GM19455 (cell line): ENCODE measurements around the gene CDH4.

Experiments used
- ATAC-seq: cut with Tn5 transposase; IDR thresholded peaks from one replicate; pipeline ENCODE4 v1.9.1; 2021; ENCODE audit not compliant: unreplicated experiment

CDH4 gene

DNA sequence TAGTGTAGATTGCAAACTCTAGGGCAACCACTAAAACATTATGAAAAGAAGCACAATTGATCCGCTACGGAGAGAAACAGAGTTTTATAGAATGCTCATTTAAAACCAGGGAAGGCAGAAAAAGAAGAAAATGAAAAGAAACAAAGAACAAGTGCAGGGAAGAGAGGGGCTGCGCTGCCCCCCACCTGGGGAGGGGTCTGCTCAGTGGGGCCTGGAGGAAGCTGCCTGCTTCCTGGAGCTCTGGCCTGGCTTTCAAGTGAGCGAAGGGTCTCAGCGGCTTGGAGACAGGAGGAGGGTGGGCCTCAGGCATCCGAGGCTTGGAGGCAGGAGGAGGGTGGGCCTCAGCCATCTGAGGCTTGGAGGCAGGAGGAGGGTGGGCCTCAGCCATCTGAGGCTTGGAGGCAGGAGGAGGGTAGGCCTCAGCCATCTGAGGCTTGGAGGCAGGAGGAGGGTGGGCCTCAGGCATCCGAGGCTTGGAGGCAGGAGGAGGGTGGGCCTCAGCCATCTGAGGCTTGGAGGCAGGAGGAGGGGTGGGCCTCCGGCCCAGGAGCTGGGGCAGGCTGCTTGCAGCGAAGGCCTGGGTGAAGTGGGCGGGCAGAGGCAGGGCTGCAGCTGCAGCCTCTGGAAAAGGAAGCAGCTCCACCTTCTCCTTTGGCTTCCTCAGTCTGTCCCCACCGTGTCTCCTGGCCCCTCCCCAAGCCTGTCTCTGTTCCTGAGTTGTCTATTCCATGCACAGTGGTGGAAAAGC lies 407.4 kb downstream of the CDH4 start:
- ATAC-seq = no peak

DNA sequence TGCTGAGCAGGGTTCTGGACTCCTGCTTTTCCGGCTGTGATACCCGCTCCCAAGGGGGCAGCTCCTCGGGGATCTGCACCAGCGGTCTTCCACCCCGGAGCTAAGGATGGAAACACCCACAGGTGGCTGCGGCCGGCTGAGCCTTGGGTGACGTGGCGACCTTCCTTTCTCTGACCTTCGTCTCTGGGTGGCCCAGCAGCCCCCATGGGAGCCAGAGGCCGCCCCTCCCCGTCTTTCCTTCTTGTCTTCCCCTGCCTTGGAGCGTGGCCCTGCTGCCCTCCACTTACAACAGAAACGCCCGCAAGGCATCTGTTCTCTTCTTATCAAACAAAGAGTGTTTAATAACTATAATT lies 407.9 kb downstream of the CDH4 start:
- ATAC-seq = no peak

DNA sequence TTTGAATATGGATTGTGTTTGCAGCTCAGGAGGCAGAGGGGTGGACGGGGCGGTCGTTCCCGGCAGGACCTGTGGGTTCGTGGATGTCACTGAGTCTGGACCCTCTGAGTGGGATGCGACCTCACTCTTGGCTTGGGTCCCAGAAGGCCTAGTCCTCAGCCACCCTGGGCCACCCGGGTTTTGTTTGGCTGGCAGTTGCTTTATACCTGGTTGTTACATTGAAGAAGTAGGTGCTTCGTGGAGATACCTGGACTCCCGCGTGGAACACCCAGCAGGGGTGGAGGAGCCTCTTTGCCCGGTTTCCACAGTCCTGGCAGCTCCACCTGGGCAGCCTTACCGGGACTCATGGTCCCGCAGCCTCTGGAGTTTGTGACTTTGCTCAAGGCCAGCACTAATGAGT lies 408.5 kb downstream of the CDH4 start:
- no peak for ATAC-seq

DNA sequence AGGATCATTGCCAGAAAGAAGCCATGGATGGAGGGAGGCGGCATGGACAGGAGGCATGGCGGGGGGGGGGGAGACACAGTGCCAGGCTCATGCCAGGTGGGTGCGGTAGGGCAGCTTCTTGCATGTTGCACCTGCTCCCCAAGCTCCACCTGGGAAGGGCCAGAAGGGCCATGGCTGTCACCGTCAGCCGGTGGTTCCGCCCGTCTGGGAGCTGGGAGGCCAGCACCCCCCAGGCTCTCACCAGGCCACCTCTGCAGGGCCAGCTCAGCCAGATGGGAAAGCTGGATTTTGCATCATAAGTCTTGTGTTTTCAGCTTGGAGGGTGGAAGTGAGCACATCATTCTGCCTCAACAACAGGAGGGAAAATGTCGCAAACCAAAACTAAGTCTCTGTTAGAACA lies 409.0 kb downstream of the CDH4 start:
- no peak for ATAC-seq

DNA sequence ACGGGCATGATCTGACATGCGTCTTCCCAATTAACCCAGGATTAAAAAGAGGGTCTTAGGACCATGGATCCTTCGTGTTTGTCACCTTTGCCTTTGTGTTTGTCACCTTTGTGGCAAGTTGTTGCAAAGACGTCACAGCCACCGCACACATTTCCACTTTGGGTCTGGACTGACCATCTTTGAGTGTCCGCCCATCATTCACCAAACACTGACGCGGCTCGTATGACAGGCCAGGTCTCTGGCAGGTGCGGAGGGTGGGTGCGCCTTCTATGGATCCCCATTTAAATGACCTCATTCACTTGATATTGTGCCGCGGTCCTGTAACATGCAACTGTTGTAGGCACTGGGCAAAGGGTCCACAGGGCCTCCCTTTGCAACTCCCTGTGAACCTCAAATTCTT lies 409.5 kb downstream of the CDH4 start:
- ATAC-seq = no peak

DNA sequence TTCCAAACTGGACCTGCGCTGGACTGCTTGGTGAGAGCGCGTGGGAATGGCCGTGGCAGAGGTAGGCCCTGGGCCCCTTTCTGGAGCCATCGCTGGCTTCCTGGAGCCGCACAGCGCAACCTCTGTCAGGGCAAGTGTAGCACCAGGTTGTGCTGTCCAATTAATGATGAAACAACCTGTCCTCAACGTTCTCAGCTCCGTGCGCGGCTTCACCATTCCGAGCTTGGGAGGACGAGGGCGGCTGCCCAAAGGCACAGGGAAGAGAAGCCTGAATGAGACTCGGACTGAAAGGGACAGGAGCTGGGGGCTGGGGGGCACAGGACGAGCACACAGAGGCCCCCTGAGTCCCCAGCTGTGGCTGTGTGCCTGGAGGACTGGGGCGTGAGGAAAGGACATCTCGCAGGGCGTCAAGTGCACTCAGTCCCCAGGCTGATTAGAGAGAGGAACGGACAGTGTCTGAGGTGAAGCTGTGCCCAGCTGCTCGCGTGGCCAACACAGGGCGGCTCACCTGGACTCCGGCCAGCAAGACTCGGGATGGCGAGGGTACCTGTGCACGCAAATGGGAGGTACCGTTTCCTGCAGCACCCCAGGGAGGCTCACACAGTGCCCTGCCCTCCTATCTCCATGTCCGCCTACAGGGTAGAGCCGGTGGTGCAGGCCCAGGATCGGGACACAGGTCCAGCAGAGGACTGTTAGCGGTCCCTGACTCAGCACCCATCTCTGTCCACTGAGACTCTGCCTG lies 410.3 kb downstream of the CDH4 start:
- ATAC-seq = no peak

DNA sequence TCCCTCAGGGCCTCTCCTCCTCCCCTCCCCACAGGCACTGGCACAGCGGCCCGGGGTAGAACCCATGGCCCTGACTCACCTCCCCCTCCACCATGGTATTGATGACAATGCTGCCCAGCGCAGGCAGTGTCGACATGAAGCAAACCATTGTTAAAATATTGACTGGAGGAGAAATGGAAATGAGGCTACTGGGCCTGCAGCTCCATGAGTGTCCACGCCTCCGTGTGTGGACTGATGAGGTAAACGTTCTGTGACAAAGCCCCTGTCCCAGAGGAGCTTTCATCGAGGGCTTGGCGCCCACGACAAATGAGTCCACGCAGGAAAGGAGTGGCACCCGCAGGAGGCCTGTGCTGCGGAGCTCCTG lies 410.9 kb downstream of the CDH4 start:
- ATAC-seq = no peak

DNA sequence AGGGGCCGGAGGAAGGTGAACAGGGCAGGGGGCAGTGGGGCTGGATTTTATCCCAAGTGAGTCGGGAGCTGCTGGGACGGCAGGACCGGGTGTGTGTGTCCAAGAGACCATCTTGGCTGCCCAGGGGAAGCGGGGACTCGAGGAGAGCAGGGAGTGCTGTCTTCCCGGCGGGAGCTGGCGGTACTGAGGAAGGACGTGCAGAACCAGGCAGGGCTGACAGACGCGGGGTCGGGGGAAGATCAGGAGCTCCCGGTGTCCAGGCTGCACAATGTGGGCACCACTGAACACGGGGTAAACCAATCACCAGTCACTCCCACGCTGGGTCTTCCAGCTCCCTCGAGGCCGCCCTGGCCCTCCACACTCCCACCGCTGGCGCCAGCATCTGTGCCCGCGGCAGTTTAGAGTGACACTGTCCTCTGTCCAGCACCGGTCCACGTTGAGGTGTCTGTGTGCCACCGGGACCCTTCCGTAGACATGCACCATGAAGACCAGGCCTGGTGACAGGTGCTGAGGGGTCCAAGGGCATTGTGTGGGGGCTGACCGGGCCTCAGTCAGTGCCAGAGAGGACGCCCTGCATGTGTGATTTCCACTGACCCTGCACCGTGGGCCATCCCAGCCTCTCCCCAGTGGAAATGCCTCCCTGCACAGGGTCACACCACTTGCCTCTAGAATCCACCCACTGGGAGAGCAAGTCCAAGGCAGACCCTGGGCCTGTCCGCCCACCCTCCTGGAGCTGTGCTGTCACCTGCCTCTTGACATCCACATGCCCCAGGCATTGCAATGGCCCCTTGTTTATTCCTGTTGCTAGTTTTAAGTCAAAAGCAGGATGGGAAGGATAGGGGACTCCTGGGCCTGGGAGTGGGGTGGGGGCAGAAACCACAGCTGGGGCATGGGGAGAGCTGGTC lies 411.7 kb downstream of the CDH4 start:
- ATAC-seq = no peak

DNA sequence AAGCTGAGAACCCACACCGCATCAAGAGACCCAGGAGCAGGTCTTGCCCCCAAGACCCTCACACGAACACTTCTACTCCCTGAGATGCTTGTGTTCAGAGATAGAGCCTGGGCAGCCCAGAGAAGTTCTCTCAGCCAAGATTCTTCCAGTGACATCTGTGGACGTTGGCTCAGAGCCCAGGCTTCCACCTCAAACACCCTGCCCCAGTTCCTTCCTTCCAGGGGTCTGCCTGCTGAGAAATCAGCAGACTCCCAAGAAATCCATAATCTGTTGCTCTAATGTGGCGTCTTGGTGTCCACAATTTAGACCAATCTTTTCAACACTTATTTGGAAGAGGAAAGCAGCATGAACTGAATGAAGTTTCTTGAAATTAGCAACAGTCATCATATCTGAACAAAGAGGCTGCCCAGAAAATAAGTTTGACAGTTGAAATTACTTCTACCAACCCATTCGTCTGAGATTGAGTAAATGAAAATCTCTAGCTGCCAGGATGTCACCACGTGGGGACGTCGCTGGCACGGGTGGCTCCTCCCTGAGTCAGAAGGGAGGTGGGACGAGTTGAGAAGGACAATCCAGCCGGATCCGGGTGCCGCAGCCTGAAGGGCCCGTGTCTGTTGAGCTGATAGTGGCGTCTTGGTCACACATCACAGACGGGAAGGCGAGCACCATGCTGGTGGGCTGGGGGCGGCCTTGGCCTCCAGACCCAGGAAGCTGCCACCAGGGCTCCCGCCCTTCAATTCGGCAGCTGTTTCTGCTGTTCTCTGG lies 412.7 kb downstream of the CDH4 start:
- no peak for ATAC-seq

DNA sequence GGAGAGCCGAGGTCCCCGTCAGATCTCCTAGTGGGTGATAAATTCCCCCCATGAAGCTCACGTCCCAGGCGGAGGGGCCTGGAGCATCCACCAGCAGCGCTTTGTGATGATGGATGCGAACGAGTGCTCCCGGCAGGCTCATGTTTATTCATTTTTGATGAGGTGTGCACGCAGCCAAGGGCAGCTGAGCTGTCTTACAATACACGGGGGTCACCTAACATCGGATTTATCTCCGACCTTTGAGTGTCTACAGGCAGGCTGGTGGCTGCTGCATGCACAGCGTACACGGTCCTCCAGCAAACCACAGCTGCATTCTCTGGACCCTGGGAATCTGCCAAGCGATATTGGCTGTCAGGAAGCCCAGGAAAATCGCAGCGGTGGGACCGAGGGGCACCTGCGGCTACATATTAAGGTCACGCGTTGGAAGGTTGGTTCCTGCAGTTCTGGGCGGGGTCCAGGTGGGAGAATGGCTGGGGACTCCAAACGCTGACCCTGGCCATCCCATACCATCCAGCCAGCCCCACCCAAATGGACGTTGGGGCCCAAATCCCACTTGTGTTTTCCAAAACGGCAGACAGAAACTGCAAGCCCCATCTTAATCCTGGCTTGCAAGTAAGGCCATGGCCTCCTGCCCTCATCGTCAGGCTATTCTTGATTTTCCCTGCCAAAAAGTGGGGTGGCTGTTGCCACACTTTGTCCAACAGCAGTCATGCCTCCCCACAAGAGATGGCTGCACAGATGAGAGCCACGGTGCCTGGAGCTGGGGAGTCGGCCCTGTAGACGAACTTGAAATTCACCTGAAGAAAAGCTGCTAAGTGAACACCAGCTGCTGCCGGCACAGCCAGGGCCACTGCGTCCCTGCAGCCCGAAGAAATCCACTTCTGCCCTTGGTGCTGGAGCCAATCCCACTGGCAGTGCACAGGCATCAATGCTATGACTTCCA lies 413.7 kb downstream of the CDH4 start:
- no peak for ATAC-seq

DNA sequence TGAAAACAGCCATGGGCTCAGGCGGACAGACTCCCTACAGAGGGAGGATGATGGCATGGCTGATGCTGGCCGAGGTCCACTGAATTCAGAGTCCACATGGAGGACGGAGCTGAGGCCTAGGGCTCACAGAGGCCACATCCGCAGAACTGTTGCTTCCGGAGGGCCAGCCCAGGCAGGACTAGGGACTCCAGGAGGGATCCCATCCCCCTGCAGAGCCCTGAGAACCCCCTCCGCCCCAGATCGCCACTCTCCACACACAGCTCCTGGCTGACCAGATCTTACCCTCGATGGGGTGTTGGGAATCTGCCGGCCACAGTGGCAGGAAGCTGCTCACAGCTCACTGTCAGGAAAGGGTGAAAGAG lies 414.4 kb downstream of the CDH4 start:
- ATAC-seq = no peak

DNA sequence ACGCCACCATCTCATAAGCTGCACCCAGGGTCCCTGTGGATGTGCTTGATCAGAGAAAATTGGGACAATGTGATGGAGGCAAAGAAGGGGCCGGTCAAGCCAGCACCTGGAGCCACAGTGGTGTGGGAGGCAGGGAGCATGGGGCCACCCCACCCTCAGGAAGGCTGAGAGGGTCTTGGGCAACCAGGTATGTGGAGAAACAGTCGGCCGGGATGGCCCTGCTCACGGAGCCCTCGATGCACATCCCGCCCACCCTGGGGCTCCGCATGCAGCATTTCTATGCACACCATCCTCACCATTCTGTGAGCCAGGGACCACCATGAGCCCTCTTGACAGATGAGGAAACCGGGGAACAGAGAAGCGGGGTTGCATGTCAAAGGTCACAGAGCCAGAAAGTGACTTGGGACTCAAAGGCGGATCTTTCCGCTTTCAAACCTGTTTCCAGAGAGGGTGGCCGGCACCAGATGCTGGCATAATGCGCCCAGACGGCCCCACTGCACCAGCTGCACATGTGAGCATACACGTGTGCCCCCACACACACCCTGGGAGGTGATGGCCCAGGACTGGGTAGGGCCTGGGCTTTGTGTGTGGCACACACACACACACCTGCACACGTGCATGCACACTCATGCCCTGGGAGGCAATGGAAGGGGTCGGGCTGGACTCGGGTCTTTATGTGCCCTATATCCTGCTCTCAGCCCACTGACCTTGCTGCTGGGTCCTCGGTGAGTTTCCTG lies 415.2 kb downstream of the CDH4 start:
- ATAC-seq = no peak

DNA sequence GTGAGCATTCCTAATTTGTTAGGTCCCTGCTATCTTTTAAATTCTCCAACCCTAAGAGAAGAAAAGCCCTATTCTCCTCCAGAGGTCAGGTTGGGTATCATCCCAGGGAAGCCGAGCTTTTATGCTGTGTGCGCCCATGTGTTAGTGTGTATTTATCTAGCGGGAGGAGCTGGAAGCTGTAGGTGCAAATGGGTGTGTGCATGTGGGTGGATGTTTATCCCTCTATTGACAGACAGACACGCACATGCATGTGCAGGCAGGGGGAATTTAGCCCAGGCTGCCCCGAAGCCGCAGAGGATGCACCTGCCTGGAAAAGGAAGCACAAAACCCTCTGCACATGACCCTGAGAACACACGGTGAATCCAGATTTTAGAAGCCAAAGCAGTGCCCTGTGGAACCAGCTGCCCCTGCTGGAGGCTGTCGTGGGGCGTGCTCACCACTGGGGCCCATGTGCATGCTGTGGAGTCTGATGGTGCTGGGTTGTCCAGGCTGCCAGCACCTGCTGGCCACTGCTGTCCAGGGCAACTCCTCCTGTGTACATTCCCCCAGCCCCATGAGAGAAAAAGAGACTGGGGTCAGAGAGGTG lies 416.1 kb downstream of the CDH4 start:
- ATAC-seq = no peak

DNA sequence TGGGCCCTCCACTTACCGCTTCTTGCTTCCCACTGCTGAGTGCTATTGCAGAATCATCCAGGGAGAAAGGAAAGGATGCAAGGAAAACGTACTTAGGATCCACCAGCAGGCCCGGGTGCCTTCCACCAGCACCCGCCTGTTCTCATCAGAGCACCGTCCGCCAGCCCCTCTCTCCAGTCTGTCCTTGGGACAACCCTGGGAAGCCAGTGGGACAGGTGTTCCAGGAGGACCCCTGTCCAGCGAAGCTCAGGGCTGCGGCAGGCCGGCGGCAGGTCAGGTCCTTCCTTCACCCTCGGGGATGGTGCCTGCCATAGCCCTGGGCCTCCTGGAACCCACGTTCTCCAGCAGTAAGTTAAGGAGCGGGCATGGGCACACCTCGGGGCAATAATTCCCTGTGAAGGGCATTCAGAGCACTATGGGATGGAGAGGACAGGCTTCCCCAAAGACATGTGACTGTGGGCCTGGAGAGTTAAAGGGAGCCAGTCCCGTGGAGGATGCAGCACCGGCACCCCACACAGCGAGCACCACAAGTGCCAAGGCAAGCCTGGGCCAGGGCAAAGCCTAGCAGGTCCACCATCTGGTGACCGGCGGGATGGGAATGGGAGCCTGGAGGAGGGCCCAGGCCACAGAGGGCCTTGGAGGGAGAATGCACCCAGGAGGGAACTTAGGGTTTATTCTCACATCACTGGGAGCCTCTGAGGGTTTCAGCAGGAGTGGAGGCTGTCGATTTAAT lies 416.9 kb downstream of the CDH4 start:
- ATAC-seq = no peak

DNA sequence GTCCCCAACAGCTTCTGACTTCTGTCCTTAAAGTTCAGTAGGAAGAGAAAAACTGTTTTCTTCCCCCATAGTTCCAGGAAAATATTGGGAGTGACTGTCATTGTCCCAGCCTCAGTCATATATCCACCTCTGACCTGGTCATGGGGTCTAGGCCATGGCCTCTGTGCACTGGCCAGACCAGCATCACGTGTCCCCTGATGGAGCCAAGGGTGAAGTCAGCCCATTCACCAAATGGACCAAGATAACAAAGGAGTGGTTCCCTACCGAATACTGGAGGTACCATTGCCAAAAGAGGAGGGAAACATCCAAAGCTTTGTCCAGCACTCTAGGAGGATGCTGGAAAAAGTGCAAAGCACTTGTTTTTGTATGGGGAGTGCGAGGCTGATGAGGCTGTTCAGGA lies 418.2 kb downstream of the CDH4 start:
- ATAC-seq = no peak

DNA sequence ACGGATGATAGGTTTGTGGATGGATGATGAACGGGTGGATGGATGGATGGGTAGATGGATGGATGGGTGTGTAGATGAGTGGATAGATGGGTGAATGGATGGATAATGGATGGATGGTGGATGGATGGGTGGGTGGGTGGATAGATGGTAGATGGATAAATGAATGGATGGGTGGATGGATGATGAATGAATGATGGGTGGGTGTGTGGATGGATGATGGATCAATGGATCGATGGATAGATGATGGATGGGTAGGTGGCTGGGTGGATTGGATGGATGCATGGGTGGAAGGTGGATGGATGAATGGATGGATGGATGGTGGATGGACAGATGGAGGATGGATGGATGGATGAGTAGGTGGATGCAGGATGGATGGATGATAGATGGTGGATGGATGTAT lies 419.5 kb downstream of the CDH4 start:
- ATAC-seq = no peak

DNA sequence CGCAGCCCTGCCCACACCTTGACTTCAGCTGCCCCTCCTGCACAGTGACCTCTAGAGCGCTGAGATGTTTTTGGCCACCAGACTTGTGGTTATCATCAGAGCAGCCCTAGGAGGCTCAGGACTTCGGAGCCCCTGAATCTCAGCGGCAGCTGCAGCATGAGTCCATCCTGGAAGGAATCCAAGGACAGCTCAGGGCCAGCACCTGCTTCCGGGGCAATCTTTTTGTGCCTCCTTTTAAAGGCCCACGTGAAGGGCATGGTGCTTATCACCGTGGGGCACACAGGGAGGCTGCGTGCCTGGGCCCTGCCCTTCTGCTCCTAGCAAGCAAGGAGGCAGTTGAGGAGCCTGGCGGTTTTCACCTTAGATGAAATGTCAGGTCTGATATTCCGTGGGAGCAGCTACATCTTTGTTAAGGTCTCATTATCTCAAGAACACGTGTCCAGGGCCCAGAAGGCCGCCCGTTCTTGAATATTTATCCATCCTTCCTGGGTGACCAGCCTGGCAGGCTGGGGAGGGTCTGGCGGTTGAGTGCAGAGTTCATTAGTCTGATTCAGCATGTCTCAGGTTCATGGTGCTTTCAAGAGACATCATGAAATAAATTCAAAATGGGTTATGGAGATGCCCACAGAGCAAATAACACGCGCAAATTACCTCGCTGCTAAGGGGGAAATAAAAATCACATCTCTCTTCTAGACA lies 421.2 kb downstream of the CDH4 start:
- no peak for ATAC-seq

DNA sequence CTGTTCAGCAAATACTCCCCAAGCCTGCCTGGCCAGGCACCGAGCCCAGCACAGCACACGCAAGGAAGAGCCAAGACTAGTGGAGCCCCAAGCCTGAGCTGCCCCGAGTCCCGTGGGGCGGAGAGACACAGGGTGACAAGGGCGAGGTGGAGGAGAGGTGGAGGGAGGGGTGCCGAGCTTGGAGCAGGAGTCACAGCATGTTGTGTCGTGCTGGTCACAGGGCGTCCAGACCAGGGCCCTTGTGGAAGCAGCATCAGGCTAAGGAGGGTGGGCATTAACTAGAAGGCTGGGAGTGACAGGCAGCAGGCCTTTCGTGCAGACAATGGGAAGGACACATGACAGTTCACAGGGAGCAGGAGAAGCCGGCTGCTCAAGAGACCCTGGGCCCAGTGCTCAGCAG lies 422.1 kb downstream of the CDH4 start:
- ATAC-seq = no peak
